GM19193 (cell line): ENCODE measurements around the gene GCNT1.

Experiments
- POLR2A ChIP-seq: IDR thresholded peaks from 4 replicates; pipeline ENCODE4 v1.6.1; 2011; ENCODE audit not compliant: insufficient read depth, insufficient read length; ENCODE audit errors: extremely low read depth

GCNT1 gene

DNA sequence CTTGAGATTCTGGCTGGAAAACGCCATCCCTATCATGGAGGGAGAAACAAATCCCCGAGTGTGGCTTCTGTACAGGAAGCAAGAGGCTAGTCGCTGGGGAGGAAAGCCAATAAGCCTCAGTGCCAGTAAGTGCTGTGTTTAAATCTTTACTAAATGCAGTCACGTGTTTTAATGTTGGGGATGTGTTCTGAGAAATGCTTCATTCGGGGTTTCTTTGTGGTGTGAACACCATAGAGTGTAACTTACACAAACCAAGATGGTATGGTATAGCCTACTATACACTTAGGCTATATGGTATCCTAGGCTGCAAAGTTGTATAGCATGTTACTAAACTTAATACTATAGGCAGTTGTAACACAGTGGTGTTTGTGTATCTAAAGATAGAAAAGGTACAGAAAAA is 94.7 kb downstream of the GCNT1 start:
- TF ChIP-seq POLR2A, result no peak
